HG02623 (cell line): ENCODE results near the gene FPR3.
"Not testable (repeated sequence)": the region's sequence is repeated elsewhere in the genome, so short reads cannot be mapped to it uniquely, and the experiment has no call there.

Experiments used
- ATAC-seq: cut with Tn5 transposase; IDR thresholded peaks from one replicate; pipeline ENCODE4 v1.9.1; 2021; ENCODE audit warnings: moderate library complexity; ENCODE audit not compliant: unreplicated experiment

Gene FPR3

DNA sequence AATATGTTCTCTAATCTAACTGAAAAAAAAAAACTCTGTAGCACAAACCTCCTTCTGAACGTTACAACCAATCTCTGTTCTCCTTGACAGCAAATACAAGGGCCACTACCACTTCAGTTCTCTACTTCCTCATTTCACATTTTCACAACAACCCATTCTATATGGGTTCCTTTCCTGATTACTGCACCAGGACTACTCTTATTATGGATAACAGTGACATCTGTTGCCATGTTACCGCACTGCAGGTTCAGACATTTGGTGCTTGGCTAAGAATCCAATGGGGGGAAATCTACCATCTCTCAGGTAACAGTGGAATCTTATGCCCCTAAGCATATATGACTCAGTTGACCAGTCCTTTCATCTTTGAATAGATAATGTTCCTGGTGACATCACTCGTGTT lies 11.6 kb upstream of the FPR3 start:
- no peak for ATAC-seq

DNA sequence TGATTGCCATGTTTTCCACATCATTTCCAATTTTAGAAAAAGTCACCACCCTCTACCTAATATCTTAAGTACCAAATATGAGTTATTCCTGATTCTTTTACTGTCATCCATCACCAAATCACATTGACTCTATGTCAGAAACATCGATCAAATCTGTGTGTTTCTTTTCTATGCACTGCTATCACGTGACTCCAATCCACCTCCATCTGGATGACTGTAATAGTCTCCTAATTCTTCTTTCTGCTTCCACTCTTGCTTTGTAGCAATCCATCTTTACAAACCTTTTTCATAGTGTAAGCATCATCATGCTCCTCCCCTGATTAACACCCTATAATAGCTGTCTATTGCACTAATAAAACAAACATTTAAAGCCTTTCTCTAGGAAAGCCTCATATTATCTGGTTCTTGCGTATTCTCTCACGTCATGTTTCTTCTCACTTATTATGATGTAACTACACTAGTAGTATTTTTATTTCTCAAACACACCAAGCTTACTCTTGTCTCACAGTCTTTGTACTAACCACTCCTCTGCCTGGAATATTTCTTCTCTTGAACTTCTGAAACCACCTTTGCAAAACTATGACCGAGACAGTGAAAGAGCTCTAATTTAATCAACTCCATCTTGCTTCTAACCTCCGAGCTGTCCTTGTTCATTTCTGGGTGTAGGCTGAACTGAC lies 10.7 kb upstream of the FPR3 start:
- no peak for ATAC-seq

DNA sequence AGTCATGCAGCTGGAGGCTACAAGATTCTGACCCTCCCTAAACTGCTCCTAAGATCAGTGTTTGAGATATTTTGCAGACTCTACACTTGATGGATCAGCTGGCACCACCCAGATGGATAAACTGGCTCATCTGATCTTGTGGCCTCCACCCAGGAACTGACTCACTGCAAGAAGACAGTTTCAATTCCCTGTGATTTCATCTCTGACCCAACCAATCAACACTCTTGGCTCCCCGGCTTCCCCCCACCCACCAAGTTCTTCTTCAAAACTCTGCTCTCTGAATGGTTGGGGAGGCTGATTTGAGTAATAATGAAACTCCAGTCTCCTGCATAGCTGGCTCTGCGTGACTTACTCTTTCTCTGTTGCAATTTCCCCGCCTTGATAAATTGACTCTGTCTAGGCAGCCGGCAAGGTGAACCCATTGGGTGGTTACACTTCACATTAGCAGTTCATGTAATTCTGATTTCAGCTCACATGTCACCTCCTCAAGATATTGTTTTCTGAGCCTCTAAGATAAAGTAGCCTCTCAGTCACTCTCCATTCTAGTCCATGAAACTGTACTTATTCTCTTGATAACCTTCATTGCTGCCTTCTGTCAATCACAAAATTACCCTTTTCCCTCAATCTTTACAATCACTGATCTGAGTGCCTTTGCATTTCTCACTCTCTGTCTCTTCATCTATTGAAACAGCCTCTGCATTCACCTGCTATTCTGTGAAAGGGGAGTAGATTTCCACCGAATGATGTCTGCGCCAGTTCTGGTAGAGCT lies 9.9 kb upstream of the FPR3 start:
- no peak for ATAC-seq

DNA sequence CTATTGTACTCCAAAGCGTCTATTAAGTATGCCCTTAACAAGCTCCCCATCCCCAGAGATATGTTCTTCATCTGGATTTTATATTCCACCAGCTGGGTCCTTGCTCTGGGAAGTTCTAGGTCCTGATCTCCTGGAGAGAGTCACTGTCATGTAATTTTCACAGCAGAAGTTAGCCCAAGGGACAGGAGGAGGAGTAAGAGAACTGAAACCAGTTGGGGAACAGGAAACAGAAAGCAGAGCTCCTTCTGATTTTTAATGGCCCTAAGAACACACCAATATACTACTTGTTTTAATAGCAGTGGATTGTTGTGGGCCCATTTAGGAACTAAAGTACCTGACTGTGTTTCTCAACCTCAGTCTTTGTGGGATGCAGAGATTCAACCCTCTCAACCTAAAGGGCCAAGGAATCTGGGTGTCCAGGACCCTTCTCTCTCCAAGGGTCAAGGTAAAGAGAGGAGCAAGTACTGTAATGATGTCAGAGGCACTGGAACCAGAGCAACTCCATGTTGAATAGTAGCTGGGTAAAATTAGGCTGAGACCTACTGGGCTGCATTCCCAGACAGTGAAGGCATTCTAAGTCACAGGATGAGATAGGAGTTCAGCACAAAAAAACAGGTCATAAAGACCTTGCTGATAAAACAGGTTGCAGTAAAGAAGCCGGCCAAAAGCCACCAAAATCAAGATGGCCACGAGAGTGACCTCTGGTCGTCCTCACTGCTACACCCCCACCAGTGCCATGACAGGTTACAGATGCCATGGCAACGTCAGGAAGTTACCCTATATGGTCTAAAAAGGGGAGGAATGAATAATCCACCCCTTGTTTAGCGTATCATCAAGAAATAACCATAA lies 8.1 kb upstream of the FPR3 start:
- no peak for ATAC-seq

DNA sequence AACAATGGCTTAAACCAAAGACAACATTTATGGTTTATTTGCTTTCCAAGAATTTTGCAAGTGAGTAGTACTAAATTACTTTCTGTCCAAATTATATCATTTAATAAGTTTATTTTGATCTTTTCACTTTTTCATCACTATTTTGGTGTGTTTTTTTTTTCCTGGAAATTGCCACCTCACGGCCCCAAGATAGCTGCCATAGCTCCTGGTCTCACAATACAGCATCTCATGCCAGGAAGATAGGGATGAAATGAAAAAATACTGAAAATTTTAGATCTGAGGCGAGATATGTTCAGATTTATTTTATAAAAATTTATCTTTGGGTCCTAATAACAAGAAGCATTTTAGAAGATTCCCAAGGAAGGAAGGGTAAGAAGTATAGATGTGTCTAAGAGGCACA lies 6.9 kb upstream of the FPR3 start:
- ATAC-seq: no peak

DNA sequence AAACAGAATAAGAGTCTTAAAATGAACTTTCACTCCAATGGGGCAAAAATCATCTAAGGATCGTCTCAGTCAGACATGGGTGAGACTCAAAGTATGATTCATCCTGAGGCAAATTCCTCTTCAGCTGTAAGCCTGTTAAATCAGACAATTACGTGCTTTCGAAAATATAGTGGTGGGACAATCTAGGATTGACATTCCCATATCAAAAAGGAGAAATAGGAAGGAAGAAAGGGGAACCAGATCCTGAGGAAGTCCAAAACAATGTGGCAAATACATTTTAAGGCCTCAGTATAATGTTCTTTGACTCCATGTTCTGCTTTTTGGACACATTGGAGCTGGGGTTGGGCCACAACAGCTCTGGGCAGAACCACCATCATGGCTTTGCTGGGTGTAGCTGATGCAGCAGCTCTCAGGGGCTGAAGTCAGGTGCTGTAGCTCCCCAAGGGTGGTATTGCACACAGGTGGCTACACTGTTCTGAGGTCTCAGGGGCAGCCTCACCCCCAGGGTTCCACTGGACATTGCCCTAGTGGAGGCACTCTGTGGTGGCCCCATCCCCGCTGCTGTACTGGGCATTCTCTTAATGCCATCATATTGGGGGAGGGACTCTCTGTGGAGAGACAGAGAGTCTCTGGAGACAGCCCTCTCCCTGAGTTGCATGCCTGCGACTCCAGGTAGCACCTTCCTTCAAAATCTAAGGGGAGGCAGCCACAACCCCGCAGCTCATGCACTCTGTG lies 5.7 kb upstream of the FPR3 start:
- no peak for ATAC-seq

DNA sequence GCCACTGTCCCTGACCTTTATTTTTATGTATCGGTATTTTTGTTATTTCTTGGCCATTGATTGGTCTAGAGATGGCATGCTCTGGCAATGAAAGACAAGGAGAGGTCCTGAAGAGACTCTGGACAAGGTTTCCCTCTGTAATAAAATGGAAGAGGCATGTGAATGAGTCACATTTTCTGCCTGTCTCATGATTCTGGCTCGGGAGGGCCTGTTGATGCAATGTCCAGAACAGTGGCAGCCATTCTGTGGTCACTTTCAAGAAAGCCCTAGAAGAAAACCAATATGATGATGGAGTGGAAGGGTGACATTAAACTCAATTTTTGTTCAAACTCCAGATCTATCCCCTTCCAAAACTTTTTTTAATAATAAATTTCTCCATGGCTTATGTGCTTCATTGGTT lies 2.0 kb upstream of the FPR3 start:
- no peak for ATAC-seq

DNA sequence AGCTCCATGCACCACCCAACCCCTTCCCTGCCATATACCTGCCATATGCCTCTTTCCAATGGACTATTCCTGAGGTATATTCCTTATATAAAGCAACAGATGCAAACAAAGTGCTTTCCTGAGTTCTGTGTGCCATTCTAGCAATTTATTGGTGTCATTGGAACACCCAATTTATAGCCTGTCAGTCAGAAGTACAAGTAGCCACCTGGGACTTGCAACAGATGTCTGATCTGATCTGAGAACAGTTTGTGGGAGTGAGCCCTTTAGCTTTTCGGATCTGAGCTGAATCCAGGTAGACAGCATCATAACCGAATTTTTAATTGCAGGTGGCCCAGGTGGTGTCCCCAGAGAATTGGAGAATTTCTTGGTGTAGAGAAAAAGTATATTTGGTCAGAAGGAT lies 963 bp upstream of the FPR3 start:
- ATAC-seq: no peak

DNA sequence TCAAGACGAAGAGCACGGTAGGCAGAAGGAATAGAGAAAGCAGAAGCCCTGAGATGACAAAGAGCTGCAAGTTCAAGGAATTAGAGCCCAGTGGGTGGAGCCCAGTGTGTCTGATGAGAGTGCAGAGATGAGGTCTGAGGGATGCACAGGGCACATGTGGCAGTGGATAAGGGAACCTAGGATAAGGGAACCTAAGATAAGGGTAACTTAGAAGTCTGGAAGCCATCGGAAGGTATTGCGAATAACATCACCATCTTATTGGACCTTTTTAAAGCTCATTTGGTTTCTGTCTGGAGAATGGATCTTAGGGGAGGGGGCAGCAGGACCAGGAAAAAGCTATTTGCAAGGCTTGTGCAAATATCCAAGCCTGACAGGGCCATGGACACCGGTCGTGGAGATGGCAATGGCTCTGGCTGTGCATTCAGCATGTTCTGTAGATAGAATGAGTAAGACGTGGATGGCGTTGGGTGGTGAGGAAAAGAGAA lies 1.3 kb downstream of the FPR3 start:
- ATAC-seq: no peak

DNA sequence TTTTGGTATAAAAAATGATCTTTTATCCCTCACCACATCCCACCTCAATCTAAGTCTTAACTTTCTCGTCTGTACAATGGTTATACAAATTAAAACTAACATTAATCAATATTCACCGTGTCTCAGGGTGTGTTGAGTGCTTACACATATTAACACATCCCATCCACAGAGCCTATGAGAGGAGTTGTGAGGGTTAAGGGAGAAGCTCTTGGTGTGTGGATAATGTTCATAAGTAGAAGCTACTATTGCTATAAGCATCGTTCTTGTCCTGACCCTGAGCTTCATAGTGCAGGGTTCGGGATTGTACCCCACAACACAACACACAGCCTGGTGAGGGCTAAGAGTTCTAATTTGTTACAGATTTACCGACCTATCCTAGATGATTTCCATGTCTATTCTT lies 2.5 kb downstream of the FPR3 start:
- ATAC-seq: no peak

DNA sequence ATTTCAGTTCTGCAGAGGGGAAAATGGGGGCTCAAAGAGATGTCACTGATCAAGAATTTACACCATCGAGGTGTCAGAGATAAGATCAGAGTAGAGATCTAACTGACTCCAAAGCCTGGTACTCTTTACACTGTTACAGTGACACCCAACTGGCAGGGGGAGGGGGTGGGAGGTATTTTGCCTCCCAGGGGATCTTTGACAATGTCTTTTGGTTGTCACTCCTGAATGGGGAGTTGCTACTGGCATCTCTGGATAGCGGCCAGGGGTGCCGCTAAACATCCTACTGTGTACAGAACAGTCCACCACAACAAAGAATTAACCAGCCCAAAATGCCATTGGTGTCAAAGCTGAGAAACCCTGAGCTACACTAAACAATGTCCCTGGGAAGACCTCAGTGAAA lies 3.1 kb downstream of the FPR3 start:
- no peak for ATAC-seq

DNA sequence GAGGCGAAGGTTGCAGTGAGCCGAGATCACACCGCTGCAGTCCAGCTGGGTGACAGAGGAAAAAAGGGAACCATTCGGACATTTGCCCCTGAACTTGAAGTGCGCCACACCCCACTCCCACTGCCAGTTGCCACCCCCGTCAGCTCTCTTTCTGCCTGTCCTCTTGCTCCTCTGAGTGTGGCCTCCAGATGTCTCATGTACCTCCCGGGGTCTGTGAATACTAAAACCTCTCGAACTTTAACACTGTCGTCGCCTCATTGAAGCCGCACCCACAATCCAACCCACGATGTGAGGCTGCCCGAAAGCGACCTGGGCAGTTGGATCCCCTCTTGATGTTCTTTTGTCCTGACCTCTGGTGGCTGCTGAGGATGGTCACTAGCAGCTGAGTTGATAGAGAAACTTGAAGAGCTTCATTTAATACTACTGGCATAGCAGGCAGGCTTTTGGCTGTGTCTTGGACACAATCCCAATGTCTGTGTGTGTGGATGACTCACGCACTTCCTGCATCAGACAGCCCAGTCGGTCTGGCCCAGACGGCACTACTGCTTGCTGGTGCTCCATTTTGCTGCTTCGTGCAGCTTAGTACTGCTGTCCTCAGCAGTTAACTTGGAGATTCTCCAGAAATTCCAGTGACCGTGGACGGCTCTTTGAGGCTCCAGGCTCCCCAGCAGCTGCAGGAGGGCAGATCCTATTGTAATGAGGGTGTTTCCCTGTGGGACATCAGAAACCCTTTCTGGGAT lies 4.2 kb downstream of the FPR3 start:
- ATAC-seq: no peak

DNA sequence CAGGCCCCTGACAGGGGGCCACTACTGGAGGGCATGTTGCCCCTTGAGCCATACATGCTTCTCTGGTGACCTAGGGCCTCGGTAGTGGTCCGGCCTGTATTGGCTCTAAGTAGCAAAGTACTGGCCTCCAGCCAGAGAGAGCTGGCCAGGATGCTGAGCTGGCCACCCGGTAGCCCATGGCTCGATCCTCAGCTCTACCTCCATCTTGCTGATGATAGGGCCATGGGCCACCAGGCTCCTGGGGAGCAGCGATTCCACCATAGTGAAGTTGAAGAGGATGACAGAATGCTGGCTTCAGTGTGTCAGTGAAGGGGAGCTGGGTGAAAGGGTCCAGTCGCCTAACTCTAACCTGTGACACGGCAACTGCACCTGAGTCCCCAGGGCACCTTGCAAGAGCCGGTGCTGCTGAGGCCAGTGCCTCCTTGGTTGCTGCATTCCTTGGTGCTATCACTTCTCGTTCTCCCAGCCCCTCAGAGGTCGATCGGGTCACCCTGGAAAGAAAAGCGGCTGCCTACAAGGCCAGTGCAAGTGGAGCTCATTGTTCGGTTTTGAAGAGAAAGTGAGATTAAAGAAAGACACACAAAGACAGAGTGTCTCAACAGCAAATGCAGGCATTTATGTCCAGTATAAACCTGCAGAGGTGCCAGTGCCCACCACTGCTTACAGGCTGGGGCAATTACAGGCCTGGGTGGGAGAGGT lies 5.0 kb downstream of the FPR3 start:
- no peak for ATAC-seq

DNA sequence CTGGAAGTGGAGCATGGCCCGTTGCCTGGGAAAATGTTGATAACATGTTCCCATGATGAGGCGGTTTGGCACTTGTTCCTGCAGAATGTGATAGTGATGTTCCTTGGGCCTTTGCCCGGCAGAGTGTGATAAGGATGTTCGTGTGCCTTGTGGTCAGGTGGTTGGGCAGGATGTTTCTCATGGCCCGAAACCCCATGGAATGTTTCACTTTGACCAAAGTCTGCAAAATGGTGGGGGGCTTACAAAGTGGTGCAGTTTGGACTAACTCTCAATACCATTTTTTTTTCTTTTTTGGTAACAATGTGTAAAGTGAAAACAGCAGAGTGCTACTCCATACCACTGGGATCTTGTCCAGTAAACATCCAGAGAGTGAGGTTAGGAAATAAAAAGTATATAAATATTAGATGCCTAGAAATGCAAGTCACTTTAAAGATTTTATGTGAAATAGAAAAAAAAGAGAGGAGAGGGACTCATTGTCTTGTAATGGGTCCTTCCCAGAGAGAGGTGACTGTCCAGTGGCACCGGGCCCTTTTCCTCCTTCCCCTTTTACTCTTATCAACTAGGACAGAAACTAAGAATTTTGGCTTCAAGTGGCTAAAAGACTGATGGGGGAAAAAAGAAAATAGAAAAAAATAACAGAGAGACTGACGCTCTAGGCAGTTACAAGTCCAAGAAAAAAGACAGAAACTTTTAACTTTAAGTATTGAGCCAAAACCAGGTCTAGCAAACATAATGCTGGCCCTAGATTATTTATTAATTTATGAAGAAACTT lies 5.7 kb downstream of the FPR3 start:
- ATAC-seq: no peak

DNA sequence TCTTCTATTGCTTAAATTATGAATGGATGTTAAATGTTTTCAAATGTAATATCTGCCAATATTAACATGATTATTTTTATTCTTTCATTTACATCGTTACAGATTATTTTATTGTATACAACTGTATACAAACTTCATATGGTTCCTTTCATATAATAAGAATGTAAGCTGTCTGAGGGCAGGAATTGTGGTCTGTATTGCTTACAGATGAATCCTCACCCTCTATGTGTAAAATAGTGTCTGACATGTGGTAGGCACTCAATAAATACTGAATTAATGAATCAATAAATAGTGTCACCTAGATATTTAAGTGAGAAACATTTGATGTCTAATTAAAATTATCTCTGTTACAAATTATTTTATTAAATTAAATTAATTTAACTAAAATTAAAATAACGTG lies 7.8 kb downstream of the FPR3 start:
- no peak for ATAC-seq

DNA sequence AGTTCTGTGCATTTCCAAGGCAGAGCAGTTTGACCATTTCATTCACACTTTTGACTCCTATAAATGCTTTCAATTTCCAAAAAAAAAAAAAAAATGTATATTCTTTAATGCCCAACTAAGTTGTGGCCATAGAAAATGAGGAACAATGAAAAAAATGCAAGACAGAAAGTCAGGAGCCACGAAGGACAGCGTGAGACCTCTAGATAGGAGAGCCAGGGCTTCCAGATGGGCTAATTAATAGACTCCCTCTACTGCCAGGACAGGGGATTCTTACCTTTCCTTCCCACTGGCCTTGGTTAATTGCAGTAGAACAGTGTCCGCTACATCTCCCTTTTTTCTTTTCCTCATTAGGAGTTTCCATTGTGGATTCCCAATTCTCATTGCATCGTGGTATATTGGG lies 8.6 kb downstream of the FPR3 start:
- ATAC-seq: no peak

DNA sequence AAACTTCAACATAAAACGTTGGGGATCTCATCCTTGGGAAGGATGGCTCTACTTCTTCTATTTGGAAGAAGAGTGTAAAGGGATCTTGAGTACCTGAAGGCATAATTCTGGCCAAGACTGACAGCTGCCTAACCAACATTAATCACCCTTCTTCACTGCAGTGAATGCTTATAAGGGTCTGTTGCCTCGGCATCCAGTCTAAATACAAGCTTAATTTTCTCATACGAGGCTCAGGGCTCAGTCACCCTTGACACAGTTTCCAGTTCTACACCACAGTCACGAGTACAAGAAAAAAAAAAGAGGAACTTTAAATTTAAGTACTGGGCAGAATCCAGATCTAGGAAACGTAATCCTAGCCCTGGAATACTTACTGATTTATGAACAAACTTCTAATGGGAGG lies 9.0 kb downstream of the FPR3 start:
- ATAC-seq: no peak

DNA sequence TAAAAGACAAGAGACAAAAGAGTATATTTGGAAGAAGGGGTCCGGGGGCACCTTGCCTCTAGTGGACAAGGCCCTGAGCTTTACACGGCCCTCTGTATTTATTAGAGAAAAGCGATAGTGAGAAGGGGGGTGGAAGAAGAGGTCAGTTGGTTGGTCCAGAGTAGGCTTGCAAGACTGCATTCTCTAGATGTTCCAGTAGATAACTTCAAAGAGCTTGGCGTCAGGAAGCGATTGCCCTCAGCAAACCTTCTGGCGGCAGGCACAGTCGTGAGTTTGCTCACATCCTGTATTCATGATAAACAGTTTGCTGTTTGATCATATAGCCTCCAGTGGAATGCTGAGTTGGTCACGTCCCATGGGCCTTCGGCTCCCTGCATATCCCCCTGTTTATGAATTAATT lies 9.8 kb downstream of the FPR3 start:
- ATAC-seq: not testable (repeated sequence)

DNA sequence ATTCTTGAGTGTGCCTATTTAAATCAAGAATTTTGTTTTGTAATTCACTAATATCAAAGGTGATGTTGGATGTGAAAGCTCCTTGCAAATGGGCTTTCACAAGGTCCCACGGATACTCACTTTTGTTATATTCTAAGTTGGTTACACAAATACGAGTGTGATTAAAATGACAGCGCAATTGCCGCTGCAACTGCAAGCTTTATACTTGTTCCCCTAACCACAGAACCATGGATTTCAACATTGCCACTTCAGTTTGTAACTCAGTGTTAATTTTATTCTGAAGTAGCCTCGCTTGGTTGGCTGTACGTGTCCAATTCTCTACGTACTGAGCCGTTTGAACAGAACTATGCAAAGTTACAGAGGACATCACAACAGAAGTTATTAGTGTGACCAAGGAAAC lies 10.4 kb downstream of the FPR3 start:
- ATAC-seq: not testable (repeated sequence)
